ENCODE data around the gene ELOVL6. TPM values are rescaled to one million over a fixed set of nuclear protein-coding genes. Genes with fewer than 3 reads are reported as not detected.

Gene ELOVL6
- total RNA-seq, 1 experiment from 2014 or later = 38.7 TPM

DNA sequence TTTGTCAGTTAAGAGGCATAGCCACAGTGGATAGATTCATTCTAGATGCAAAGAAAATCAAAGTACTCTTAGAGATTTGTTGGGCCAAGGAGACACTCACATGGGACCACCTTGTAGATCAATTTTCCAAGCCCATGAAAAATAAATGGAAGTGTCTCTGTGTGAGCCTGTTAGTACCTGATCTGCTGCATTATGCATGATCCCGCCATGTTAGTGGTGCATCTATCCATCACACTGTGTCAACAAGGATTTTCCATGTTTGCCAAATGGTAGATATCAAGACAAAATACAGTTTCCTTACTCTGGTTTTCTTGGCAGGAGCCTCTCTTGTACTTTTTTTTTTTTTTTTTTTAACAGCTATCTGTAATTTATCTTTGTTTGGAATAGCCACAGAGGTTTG lies 173.4 kb downstream of the ELOVL6 start:
- intact Hi-C loops (cut with micrococcal nuclease) = no loop called here
- DNase-seq (ENCODE audit: low read depth, low spot score) (no peak), ATAC-seq (no peak)
- no peaks in the 10 kb centered on the region for H3K4me1 ChIP-seq (ENCODE audit: control insufficient read depth in 1 of 2, insufficient read depth in 2 of 2, low read length in 2 of 2)
- H3K79me2 ChIP-seq (ENCODE audit: insufficient read depth, low read length) = no peaks in the 10 kb centered on the region
- H4K20me1 ChIP-seq (ENCODE audit: insufficient read depth) = no peaks in the 10 kb centered on the region
- CTCF ChIA-PET = no interaction called here
- no peak overlapping the region for H3K9ac ChIP-seq (ENCODE audit: low read length)
- H3K27me3 ChIP-seq (ENCODE audit: insufficient read depth, low read length) = no peaks in the 10 kb centered on the region
- BruUV-seq (replicated peaks) = no TSS peak
- POLR2A ChIA-PET = no interaction called here
- H3K36me3 ChIP-seq (ENCODE audit: control insufficient read depth in 1 of 2, insufficient read depth in 2 of 2, low read length in 2 of 2) = no peaks in the 10 kb centered on the region
- TF ChIP-seq RAD21 (IDR thresholded peaks at IDR 0.05; ENCODE audit: low read depth) = no peak
- no peak for TF ChIP-seq CEBPB (IDR thresholded peaks at IDR 0.05; ENCODE audit: low read depth)
- no peak for TF ChIP-seq POLR2AphosphoS5 (IDR thresholded peaks at IDR 0.05; ENCODE audit: low read depth, low read length)
- TF ChIP-seq, protein P1, sequence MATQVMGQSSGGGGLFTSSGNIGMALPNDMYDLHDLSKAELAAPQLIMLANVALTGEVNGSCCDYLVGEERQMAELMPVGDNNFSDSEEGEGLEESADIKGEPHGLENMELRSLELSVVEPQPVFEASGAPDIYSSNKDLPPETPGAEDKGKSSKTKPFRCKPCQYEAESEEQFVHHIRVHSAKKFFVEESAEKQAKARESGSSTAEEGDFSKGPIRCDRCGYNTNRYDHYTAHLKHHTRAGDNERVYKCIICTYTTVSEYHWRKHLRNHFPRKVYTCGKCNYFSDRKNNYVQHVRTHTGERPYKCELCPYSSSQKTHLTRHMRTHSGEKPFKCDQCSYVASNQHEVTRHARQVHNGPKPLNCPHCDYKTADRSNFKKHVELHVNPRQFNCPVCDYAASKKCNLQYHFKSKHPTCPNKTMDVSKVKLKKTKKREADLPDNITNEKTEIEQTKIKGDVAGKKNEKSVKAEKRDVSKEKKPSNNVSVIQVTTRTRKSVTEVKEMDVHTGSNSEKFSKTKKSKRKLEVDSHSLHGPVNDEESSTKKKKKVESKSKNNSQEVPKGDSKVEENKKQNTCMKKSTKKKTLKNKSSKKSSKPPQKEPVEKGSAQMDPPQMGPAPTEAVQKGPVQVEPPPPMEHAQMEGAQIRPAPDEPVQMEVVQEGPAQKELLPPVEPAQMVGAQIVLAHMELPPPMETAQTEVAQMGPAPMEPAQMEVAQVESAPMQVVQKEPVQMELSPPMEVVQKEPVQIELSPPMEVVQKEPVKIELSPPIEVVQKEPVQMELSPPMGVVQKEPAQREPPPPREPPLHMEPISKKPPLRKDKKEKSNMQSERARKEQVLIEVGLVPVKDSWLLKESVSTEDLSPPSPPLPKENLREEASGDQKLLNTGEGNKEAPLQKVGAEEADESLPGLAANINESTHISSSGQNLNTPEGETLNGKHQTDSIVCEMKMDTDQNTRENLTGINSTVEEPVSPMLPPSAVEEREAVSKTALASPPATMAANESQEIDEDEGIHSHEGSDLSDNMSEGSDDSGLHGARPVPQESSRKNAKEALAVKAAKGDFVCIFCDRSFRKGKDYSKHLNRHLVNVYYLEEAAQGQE (IDR thresholded peaks at IDR 0.05; ENCODE audit: low read depth) = no peak
- TF ChIP-seq, protein P2, sequence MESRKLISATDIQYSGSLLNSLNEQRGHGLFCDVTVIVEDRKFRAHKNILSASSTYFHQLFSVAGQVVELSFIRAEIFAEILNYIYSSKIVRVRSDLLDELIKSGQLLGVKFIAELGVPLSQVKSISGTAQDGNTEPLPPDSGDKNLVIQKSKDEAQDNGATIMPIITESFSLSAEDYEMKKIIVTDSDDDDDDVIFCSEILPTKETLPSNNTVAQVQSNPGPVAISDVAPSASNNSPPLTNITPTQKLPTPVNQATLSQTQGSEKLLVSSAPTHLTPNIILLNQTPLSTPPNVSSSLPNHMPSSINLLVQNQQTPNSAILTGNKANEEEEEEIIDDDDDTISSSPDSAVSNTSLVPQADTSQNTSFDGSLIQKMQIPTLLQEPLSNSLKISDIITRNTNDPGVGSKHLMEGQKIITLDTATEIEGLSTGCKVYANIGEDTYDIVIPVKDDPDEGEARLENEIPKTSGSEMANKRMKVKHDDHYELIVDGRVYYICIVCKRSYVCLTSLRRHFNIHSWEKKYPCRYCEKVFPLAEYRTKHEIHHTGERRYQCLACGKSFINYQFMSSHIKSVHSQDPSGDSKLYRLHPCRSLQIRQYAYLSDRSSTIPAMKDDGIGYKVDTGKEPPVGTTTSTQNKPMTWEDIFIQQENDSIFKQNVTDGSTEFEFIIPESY (IDR thresholded peaks at IDR 0.05; ENCODE audit: extremely low read depth, insufficient replicate concordance, low read length) = no peak
- TF ChIP-seq TCF7L2 (IDR thresholded peaks at IDR 0.05; ENCODE audit: borderline replicate concordance, extremely low read depth, insufficient read depth, insufficient read length) = no peak
- TF ChIP-seq CBX3 (IDR thresholded peaks at IDR 0.05; ENCODE audit: low read depth) = no peak
- no peak for TF ChIP-seq SRF (IDR thresholded peaks at IDR 0.05; ENCODE audit: low read depth)
- no peak for TF ChIP-seq ELF1 (IDR thresholded peaks at IDR 0.05; ENCODE audit: borderline replicate concordance, low read depth)
- TF ChIP-seq SIN3A (IDR thresholded peaks at IDR 0.05; ENCODE audit: low read depth) = no peak
- TF ChIP-seq FOSL1 (IDR thresholded peaks at IDR 0.05; ENCODE audit: low read depth) = no peak
- TF ChIP-seq EZH2phosphoT487 (IDR thresholded peaks at IDR 0.05; ENCODE audit: borderline replicate concordance) = no peak
- no peak for TF ChIP-seq JUND (IDR thresholded peaks at IDR 0.05)
- no peak for TF ChIP-seq POLR2A (IDR thresholded peaks at IDR 0.05; ENCODE audit: borderline replicate concordance, extremely low read depth, insufficient read depth, insufficient read length)
- no peak for TF ChIP-seq YY1 (IDR thresholded peaks at IDR 0.05; ENCODE audit: extremely low read depth, insufficient replicate concordance, low read depth, low read length)
- TF ChIP-seq ZNF274 (IDR thresholded peaks at IDR 0.05; ENCODE audit: low read depth, low read length) = no peak
- TF ChIP-seq, protein P3, sequence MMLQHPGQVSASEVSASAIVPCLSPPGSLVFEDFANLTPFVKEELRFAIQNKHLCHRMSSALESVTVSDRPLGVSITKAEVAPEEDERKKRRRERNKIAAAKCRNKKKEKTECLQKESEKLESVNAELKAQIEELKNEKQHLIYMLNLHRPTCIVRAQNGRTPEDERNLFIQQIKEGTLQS (IDR thresholded peaks at IDR 0.05) = no peak
- no peak for TF ChIP-seq SP1 (IDR thresholded peaks at IDR 0.05; ENCODE audit: low read depth)
- no peak for TF ChIP-seq ZFX (IDR thresholded peaks at IDR 0.05)
- no peak for TF ChIP-seq EZH2 (IDR thresholded peaks at IDR 0.05)
- no peak overlapping the region for H2AFZ ChIP-seq (ENCODE audit: low read depth, low read length, poor library complexity, severe bottlenecking)
- H3K27ac ChIP-seq (ENCODE audit: low read depth, low read length) = no peak overlapping the region
- H3K4me3 ChIP-seq (replicated peaks in 1 of 2; ENCODE audit: low read depth in 1 of 2, low read length in 2 of 2) = no peak overlapping the region
- H3K9me3 ChIP-seq (ENCODE audit: control insufficient read depth in 1 of 2, insufficient read depth in 1 of 2, low read depth in 1 of 2, low read length in 2 of 2) = no peaks in the 10 kb centered on the region
- RAD21 ChIA-PET (ENCODE audit: low non-redundant PET in 1 of 2, low total read pairs in 2 of 2, uncharacterized antibody in 2 of 2, unreplicated experiment in 2 of 2) = no interaction called here
- H3K9me2 ChIP-seq (ENCODE audit: insufficient read depth) = no peaks in the 10 kb centered on the region
- H3K4me2 ChIP-seq (ENCODE audit: low read length) = no peak overlapping the region
